K562 (cell line): ENCODE measurements around the gene ZFPM1. TPM values are rescaled to one million over a fixed set of nuclear protein-coding genes. Genes with fewer than 3 reads are reported as not detected.

Experiments used
- BMI1 ChIP-seq: fragments of 150-350 bp; IDR thresholded peaks from 2 replicates; pipeline ENCODE4 v1.6.1; 2014; ENCODE audit warnings: low read length
- CBX5 ChIP-seq: IDR thresholded peaks from 2 replicates; pipeline ENCODE4 v1.6.1; 2014; ENCODE audit warnings: low read depth, borderline replicate concordance
- CHD2 ChIP-seq: IDR thresholded peaks from 2 replicates; pipeline ENCODE4 v1.6.1; 2011; ENCODE audit warnings: low read depth, low read length
- CTBP1 ChIP-seq: fragments of 450-650 bp; IDR thresholded peaks from 2 replicates; pipeline ENCODE4 v1.6.1; 2016; ENCODE audit warnings: borderline replicate concordance
- ELF1 ChIP-seq: fragments of 200-800 bp; sonication (Bioruptor generic); IDR thresholded peaks from 2 replicates; pipeline ENCODE4 v1.6.1; 2016; ENCODE audit warnings: missing genetic modification characterization, missing compliant biosample characterization
- GABPB1 ChIP-seq: sonication (generic); formaldehyde crosslinking; IDR thresholded peaks from 2 replicates; pipeline ENCODE4 v1.8.0; 2022; ENCODE audit warnings: mild to moderate bottlenecking, missing genetic modification reagents
- GTF2B ChIP-seq: IDR thresholded peaks from 2 replicates; pipeline ENCODE4 v1.6.1; 2011; ENCODE audit not compliant: insufficient read length; ENCODE audit errors: extremely low read depth
- HNRNPUL1 ChIP-seq: fragments of 200-400 bp; formaldehyde crosslinking; IDR thresholded peaks from 2 replicates; pipeline ENCODE4 v1.6.1; 2017; ENCODE audit warnings: low read length
- MTA1 ChIP-seq: fragments of 450-650 bp; IDR thresholded peaks from 2 replicates; pipeline ENCODE4 v1.6.1; 2017; ENCODE audit warnings: borderline replicate concordance
- MTA3 ChIP-seq: fragments of 450-650 bp; formaldehyde crosslinking; IDR thresholded peaks from 2 replicates; pipeline ENCODE4 v1.6.1; 2017; ENCODE audit warnings: mild to moderate bottlenecking, borderline replicate concordance
- MYBL2 ChIP-seq, 2 experiments: fragments of 450-650 bp in 1 of 2; sonication (generic) in 1 of 2; formaldehyde crosslinking in 1 of 2; IDR thresholded peaks; 2 replicates each; pipeline versions ENCODE4 v1.6.1 to v1.8.1; 2017 to 2022; ENCODE audit warnings: borderline replicate concordance in 1 of 2, inconsistent platforms in 1 of 2, low read depth in 1 of 2, mild to moderate bottlenecking in 1 of 2, missing genetic modification reagents in 1 of 2, moderate library complexity in 1 of 2
- NCOA2 ChIP-seq, 2 experiments: fragments of 450-650 bp; IDR thresholded peaks; 2 replicates each; pipeline ENCODE4 v1.6.1; 2018; ENCODE audit warnings: mild to moderate bottlenecking in 2 of 2, moderate library complexity in 1 of 2; ENCODE audit not compliant: partially characterized antibody in 2 of 2
- NFIC ChIP-seq: fragments of 450-650 bp; IDR thresholded peaks from 2 replicates; pipeline ENCODE4 v1.6.1; 2017; ENCODE audit warnings: mild to moderate bottlenecking, inconsistent platforms
- PTBP1 ChIP-seq: fragments of 200-400 bp; formaldehyde crosslinking; IDR thresholded peaks from 2 replicates; pipeline ENCODE4 v1.6.1; 2017; ENCODE audit warnings: low read depth, low read length
- RBM15 ChIP-seq: fragments of 200-400 bp; formaldehyde crosslinking; IDR thresholded peaks from 2 replicates; pipeline ENCODE4 v1.6.1; 2018; ENCODE audit warnings: mild to moderate bottlenecking, low read length, moderate library complexity; ENCODE audit not compliant: insufficient read depth
- SMAD2 ChIP-seq: fragments of 150-350 bp; IDR thresholded peaks from 2 replicates; pipeline ENCODE4 v1.6.1; 2014; ENCODE audit warnings: low read depth, mild to moderate bottlenecking, low read length
- SP1 ChIP-seq: sonication (generic); formaldehyde crosslinking; IDR thresholded peaks from 2 replicates; pipeline ENCODE4 v1.8.1; 2022; ENCODE audit warnings: mild to moderate bottlenecking, missing genetic modification reagents
- TAF1 ChIP-seq: IDR thresholded peaks from 2 replicates; pipeline ENCODE4 v1.6.1; 2011; ENCODE audit warnings: mild to moderate bottlenecking, low read length, moderate library complexity; ENCODE audit not compliant: insufficient read depth, control insufficient read depth, severe bottlenecking; ENCODE audit errors: extremely low read depth
- TOE1 ChIP-seq, 2 experiments: fragments of 450-650 bp in 1 of 2; sonication (generic) in 1 of 2; formaldehyde crosslinking in 1 of 2; IDR thresholded peaks; 2 replicates each; pipeline versions ENCODE4 v1.7.1 to v1.8.0; 2016 to 2022; ENCODE audit warnings: borderline replicate concordance in 2 of 2, mild to moderate bottlenecking in 2 of 2, antibody characterized with exemption in 1 of 2, inconsistent platforms in 1 of 2, low read depth in 1 of 2, missing genetic modification reagents in 1 of 2, moderate library complexity in 1 of 2
- ZBTB1 ChIP-seq: sonication (generic); formaldehyde crosslinking; IDR thresholded peaks from 2 replicates; pipeline ENCODE4 v1.8.1; 2023; ENCODE audit warnings: missing genetic modification reagents, low read depth, mild to moderate bottlenecking, borderline replicate concordance
- ZNF395 ChIP-seq: fragments of 200-800 bp; sonication (Bioruptor generic); IDR thresholded peaks from 2 replicates; pipeline ENCODE4 v1.6.1; 2017; ENCODE audit warnings: missing genetic modification characterization, missing compliant biosample characterization
- ZNF586 ChIP-seq: fragments of 450-650 bp; formaldehyde crosslinking; conservative IDR thresholded peaks from 2 replicates; pipeline ENCODE4 v1.4.0; 2020; ENCODE audit warnings: mild to moderate bottlenecking, moderate library complexity
- ZNF830 ChIP-seq: fragments of 250-450 bp; sonication (Bioruptor Pico); IDR thresholded peaks from 2 replicates; pipeline ENCODE4 v1.5.0; 2021; ENCODE audit warnings: mild to moderate bottlenecking
- polyA plus RNA-seq, 8 experiments: library from polyadenylated mRNA; depleted of rRNA in 4 of 8; stranded (reverse) in 5 of 8; unstranded in 3 of 8; fragments of >200 nt; fragmentation: Nextera tagmentation in 2 of 8; fragmentation: Illumina TruSeq in 1 of 8; extraction: Ambion mirVana in 2 of 8; extraction: Trizol in 1 of 8; gene quantifications; 2 replicates each; pipeline versions ENCODE4 v1.2.1 to v1.2.3, GENCODE V29; 2011 to 2014; ENCODE audit warnings: inconsistent platforms in 1 of 8, missing spikeins in 1 of 8
- total RNA-seq, 7 experiments: library from RNA; depleted of rRNA in 6 of 7; stranded (reverse); fragments of >200 nt in 6 of 7; fragmentation: Illumina TruSeq in 2 of 7; extraction: Trizol in 2 of 7; gene quantifications; 2 replicates each; pipeline versions ENCODE4 v1.2.1 to v1.2.3, GENCODE V29; 2011 to 2021; ENCODE audit warnings: low replicate concordance in 1 of 7

The ZFPM1 gene
- total and polyA plus RNA-seq, 9 of the 15 experiments (the other 6 are each of a cell fraction or from before 2014, with no cell fraction given), result 0.03 to 35.9 (median 1.4) TPM

GRCh38 chr16:88453611-88454522, 787 bp downstream of the ZFPM1 start (continued):
- no peak for TF ChIP-seq ZNF395
- TF ChIP-seq TOE1 (IDR thresholded peaks at IDR 0.05; ENCODE audit: borderline replicate concordance), result no peak
- no peak for TF ChIP-seq TOE1 (CRISPR knock-in tag; IDR thresholded peaks at IDR 0.05; ENCODE audit: borderline replicate concordance, low read depth)
- TF ChIP-seq MYBL2 (IDR thresholded peaks at IDR 0.05; ENCODE audit: low read depth), result no peak
- no peak for TF ChIP-seq MYBL2 (CRISPR knock-in tag; IDR thresholded peaks at IDR 0.05; ENCODE audit: borderline replicate concordance)
- no peak for TF ChIP-seq PTBP1
- no peak for TF ChIP-seq TAF1
- no peak for TF ChIP-seq HNRNPUL1
- no peak for TF ChIP-seq ZNF586 (CRISPR knock-in tag)
- no peak for TF ChIP-seq NFIC
- TF ChIP-seq MTA3, result 0 out of 2 replicates have a peak, but pooled peaks have one; percentile 19
- TF ChIP-seq NCOA2 (IDR thresholded peaks at IDR 0.05; ENCODE audit: partially characterized antibody in 2 of 2), result no peak
- no peak for TF ChIP-seq ZNF830 (CRISPR knock-in tag)
- TF ChIP-seq CBX5, result no peak
- no peak for TF ChIP-seq SMAD2
- no peak for TF ChIP-seq SP1 (CRISPR knock-in tag)
- TF ChIP-seq BMI1, result no peak
- no peak for TF ChIP-seq CHD2
- TF ChIP-seq CTBP1, result peak; percentile 45; the same call in 1 of the 2 replicates
- no peak for TF ChIP-seq GABPB1 (CRISPR knock-in tag)
- no peak for TF ChIP-seq GTF2B
- TF ChIP-seq ELF1 (tag), result no peak
- 0 out of 2 replicates have a peak, but pooled peaks have one; percentile 20 for TF ChIP-seq MTA1
- TF ChIP-seq ZBTB1 (CRISPR knock-in tag), result no peak
- TF ChIP-seq RBM15, result no peak
